ENCODE data around the gene ASIP.

DNA sequence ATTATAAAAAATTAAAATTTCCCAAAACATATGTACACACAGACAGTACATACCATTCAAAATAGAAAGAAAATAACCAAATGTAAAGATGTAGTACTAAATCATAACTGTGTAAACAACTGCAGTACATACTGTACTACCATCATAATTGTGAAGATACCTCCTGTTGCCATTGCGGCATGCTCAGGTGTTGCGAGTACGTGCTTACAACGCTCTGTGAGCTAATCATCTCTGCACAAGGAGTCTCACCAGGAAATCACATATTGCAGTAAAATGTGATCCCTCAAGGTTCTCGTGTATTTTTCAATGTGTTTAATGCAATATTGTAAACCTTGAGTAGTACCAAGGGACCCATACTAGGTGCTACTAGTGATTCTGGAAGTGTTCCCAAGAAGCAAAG lies 22.9 kb downstream of the ASIP start:
- TF ChIP-seq, protein P1, sequence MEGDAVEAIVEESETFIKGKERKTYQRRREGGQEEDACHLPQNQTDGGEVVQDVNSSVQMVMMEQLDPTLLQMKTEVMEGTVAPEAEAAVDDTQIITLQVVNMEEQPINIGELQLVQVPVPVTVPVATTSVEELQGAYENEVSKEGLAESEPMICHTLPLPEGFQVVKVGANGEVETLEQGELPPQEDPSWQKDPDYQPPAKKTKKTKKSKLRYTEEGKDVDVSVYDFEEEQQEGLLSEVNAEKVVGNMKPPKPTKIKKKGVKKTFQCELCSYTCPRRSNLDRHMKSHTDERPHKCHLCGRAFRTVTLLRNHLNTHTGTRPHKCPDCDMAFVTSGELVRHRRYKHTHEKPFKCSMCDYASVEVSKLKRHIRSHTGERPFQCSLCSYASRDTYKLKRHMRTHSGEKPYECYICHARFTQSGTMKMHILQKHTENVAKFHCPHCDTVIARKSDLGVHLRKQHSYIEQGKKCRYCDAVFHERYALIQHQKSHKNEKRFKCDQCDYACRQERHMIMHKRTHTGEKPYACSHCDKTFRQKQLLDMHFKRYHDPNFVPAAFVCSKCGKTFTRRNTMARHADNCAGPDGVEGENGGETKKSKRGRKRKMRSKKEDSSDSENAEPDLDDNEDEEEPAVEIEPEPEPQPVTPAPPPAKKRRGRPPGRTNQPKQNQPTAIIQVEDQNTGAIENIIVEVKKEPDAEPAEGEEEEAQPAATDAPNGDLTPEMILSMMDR (conservative IDR thresholded peaks at IDR 0.05; ENCODE audit: low read depth, low read length) = no peak
- TF ChIP-seq EZH2 (IDR thresholded peaks at IDR 0.05; ENCODE audit: borderline replicate concordance, low read depth, low read length, poor library complexity, severe bottlenecking) = no peak

Measured in A673 (cell line).